Mucosa of descending colon (tissue), 3 donors: ENCODE results near the gene CCDC187. TPM values are rescaled to one million over a fixed set of nuclear protein-coding genes. Genes with fewer than 3 reads are reported as not detected.

Experiments used
- ATAC-seq: fragments of 200-7000 bp; cut with Tn5 transposase; one replicate; pipeline ENCODE4 v1.9.1; 2020; ENCODE audit warnings: mild to moderate bottlenecking, moderate library complexity
- DNase-seq, 3 donors: peaks; one replicate each; pipeline ENCODE4 v3.0.0-alpha.2; 2020
- H3K36me3 ChIP-seq: fragments of 200-600 bp; one replicate; pipeline ENCODE4 v1.8.0; 2021; ENCODE audit warnings: low read depth, mild to moderate bottlenecking
- H3K4me1 ChIP-seq: fragments of 200-600 bp; one replicate; pipeline ENCODE4 v1.8.0; 2021; ENCODE audit warnings: low read depth, mild to moderate bottlenecking
- H3K4me3 ChIP-seq: fragments of 200-600 bp; one replicate; pipeline ENCODE4 v1.8.0; 2021; ENCODE audit warnings: mild to moderate bottlenecking
- H3K9me3 ChIP-seq: fragments of 200-600 bp; one replicate; pipeline ENCODE4 v1.8.0; 2021; ENCODE audit warnings: mild to moderate bottlenecking
- CTCF ChIP-seq: fragments of 200-600 bp; IDR thresholded peaks from one replicate; pipeline ENCODE4 v1.8.0; 2022; ENCODE audit warnings: antibody characterized with exemption, mild to moderate bottlenecking
- intact Hi-C, 2 donors: fragments of 100-400 bp; cut with DNase I in 1 of 2; cut with micrococcal nuclease in 1 of 2; formaldehyde crosslinking; loops; one replicate each; pipeline versions ENCODE4 v1.11.0 to v1.11.1; 2022; cut with DNase I, micrococcal nuclease
- total RNA-seq, 3 donors: library from RNA; stranded (reverse); fragmentation: NEBNext Ultra II Directional in 2 of 3; extraction: Animal tissue kit (Norgen Biotek cat#: 25700) in 2 of 3; gene quantifications; one replicate each; pipeline versions ENCODE4 v1.2.1 to v1.2.4, GENCODE V29; 2021 to 2023
- donor health status: DM: no; HTN: no; CAD: no; lungs with moderate emphysema.
- donor health status: DM: no; HTN: no; CAD: no.
- donor health status: DM: no; HTN: yes; CAD: no.

The CCDC187 gene
- total RNA-seq, 3 donors from 2014 or later: 0.19 to 0.93 (median 0.48) TPM

DNA sequence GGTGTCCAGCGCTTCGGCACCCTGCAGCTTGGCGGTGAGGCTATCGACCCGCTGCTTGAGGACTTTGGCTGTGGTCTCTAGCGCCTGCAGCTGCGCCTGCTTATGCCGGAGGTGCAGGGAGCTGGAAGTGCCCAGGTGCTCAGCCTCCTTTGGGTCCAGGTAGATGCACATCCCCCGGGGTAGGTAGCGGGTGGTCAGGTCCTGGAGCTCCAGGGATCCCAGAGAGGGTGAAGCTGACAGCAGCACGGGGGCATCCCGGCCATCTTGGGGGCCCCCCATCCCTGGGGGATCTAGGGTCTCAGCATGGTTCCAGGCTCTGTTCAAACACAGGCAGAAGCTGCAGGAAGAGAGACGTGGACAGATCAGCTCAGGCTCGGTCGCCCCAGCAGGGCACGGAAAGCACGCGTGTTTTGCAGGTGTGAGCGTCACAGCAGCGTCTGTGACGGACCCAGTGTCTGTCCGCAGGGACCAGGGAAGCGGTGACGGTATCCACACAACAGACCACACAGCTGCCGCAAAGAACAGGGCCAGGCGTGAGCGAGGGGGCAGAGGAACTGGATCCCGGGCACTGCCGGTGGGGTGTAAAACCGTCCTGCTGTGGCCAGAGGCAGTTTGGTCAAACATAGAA, 17.4 kb downstream of the CCDC187 start:
- Histone ChIP-seq H3K36me3 (no peaks in the 10 kb centered on the region), H3K9me3 (no peaks in the 10 kb centered on the region), H3K4me1 (peaks cover 9% of the 10 kb centered on the region), H3K4me3 (no peak overlapping the region)
- ATAC-seq: no peak
- DNase-seq: no peak
- intact Hi-C loops: no loop called here
- no peak for TF ChIP-seq CTCF

- intact Hi-C loops: no loop called here
- TF ChIP-seq CTCF: no peak
- no peak overlapping the region for H3K4me3 ChIP-seq
- no peaks in the 10 kb centered on the region for H3K36me3 ChIP-seq
- no peaks in the 10 kb centered on the region for H3K9me3 ChIP-seq
- ATAC-seq: no peak
- H3K4me1 ChIP-seq: peaks cover 9% of the 10 kb centered on the region
- DNase-seq: no peak
Measured at GRCh38 chr9:136285501-136286358, 18.2 kb downstream of the CCDC187 start.

DNA sequence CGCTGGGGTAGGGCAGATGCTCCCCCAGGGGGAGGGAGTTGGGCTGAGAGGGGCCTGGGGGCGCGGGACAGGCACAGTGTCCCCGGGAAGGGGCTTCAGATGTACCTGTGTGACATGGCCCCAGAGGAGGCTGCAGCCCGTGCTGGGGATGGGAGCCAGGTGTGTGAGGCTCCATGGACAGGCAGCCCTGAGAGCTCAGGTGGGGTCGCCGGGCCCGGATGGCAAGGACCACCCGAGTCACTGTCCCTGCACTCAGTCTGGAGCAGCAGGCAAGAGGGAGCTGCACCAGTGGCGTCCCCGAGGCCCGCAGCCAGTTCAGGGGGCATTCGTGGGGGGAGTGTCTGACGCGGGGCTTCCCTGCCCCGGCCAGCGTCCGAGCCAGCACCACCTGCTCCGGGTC, 18.9 kb downstream of the CCDC187 start:
- Histone ChIP-seq H3K4me1 (peaks cover 9% of the 10 kb centered on the region), H3K9me3 (no peaks in the 10 kb centered on the region), H3K36me3 (no peaks in the 10 kb centered on the region), H3K4me3 (no peak overlapping the region)
- TF ChIP-seq CTCF: no peak
- no peak for ATAC-seq
- intact Hi-C loops: no loop called here
- DNase-seq: no peak

DNA sequence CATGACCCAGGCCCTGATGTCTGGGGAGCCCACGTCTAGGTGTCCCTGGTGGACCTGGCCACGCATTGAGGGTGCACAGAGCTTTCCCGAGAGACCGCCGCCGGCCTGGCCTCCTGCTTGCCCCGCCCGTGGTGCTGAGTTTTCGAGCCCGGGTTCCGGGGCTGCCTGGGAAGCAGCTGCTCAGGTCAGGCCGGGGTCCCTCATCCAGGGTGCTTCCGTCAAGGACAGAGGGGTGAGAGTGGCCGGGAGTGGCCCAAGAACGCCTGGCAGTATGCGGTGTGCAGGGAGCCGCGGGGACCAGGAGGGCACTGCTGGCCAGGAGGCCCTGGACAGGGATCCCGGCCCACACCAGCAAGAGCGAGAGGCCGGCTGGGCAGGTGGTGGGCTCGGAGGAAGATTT, 19.6 kb downstream of the CCDC187 start:
- Histone ChIP-seq H3K4me1 (peaks cover 9% of the 10 kb centered on the region), H3K36me3 (no peaks in the 10 kb centered on the region), H3K4me3 (no peak overlapping the region), H3K9me3 (no peaks in the 10 kb centered on the region)
- TF ChIP-seq CTCF: no peak
- ATAC-seq: no peak
- intact Hi-C loops: no loop called here
- DNase-seq: no peak

GRCh38 chr9:136283291-136284235, 20.3 kb downstream of the CCDC187 start:
- DNase-seq (peak; percentile 75 to 85 (median 84)), ATAC-seq (peak; percentile 93)
- H3K4me1 ChIP-seq: peaks cover 9% of the 10 kb centered on the region
- no peaks in the 10 kb centered on the region for H3K9me3 ChIP-seq
- H3K36me3 ChIP-seq: no peaks in the 10 kb centered on the region
- H3K4me3 ChIP-seq: no peak overlapping the region
- peak; percentile 66 for TF ChIP-seq CTCF
- intact Hi-C loops: no loop called here
